ENCODE measurements around the gene ANO9. TPM values are rescaled to one million over a fixed set of nuclear protein-coding genes. Genes with fewer than 3 reads are reported as not detected.

The ANO9 gene
- total and polyA plus RNA-seq, 4 donors, result 0.20 to 0.75 (median 0.40) TPM

DNA sequence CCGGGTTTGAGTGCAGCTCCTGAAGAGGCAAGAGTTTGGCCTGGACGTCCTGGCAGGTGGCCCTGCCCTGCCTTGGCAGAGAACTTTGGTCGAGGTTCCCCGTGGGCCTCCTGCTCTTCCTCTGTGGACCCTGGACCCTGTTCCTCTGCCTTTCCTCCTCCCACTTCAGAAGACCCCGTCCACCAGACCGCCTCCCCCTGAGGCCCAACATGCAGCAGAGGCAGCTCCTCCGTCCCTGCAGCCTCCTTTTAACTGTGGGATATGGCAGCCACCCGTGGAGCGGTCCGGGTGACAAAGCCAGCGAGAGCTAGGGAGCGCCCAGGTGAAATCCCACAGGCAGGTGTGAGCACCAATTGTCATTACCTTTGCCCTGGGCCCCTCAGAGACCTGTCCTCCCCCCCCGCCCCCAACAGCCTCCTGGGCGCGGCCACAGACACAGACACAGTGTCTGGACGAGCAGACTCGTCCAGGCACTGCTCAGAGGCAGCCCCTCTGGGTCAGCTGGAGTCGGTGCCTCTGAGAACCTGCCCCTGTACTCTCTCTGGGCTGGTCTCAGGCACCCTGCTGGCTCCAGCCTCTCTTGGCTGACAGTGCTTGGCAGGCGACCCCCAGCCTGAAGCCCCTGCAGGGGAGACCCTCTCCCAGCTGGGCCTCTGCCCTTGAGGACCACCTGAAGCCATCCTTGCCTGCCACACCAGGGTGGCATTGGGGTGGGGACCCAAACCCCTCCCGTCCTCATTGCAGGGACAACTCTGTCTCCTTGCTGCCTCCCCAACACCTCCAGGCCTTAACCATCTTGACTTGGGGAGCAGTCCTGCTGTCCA, 4.2 kb upstream of the ANO9 start:
- Histone ChIP-seq H3K27ac (ENCODE audit: low read depth in 1 of 2, low read length in 2 of 2) (no peak overlapping the region), H3K4me3 (ENCODE audit: low read depth in 1 of 3, low read length in 3 of 3) (no peak overlapping the region), H3K9ac (ENCODE audit: low read depth in 1 of 2, low read length in 2 of 2) (no peak overlapping the region), H3K4me1 (ENCODE audit: control insufficient read depth in 4 of 4, insufficient read depth in 4 of 4, low read length in 3 of 4) (peaks cover 3 to 32% (median 18%) of the 10 kb centered on the region in 4 donors), H3K27me3 (ENCODE audit: control insufficient read depth in 4 of 4, insufficient read depth in 4 of 4, low read length in 3 of 4) (no peaks in the 10 kb centered on the region), H3K9me3 (ENCODE audit: control insufficient read depth in 4 of 4, low read length in 3 of 4) (no peaks in the 10 kb centered on the region), H3K36me3 (ENCODE audit: control insufficient read depth in 4 of 4, insufficient read depth in 3 of 4, low read depth in 1 of 4, low read length in 3 of 4) (no peaks in the 10 kb centered on the region)
- DNase-seq (ENCODE audit: low spot score), result no peak
- 68% methylated on average over 20 of the region's 20 CpGs for WGBS
- TF ChIP-seq FOXA2 (IDR thresholded peaks at IDR 0.05), result no peak
- TF ChIP-seq HNF4A (conservative IDR thresholded peaks at IDR 0.05), result peak in 1 of 2 donors; percentile 39

DNA sequence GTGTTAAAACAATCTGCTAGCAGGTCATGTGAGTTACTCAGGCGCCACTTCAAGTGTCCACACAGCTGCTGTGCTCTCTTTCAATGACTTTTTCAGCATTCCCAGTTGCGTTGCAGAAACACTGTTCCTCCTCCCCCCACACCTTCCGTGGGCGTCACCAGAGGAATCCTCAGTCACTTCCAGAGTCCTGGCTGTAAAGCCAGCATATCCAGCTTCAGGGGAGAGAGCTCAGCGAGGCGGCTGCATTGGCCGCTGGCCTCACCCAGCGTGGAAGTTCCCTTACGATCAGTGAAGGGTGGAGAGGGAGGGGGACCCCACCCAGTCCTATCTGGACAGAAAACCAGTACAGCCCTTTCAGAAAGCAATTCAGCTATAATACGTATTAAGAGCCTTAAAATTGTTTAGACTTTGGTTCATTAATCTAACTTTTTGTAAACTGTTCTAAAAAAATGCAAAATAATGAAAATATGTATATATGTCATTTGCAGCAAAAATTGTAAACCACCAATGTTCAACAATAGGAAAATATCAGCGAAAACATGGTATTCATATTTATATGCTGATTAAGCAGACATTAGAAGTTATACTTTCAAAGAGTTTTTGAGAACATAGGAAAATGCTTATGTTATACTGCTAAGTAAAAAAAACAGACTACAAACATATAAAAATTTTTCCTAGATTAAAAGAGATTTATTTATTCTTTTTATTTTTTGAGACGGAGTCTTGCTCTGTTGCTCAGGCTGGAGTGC, 2.8 kb upstream of the ANO9 start:
- no peak overlapping the region for H3K27ac ChIP-seq (ENCODE audit: low read depth in 1 of 2, low read length in 2 of 2)
- H3K4me3 ChIP-seq (ENCODE audit: low read depth in 1 of 3, low read length in 3 of 3), result no peak overlapping the region
- no peaks in the 10 kb centered on the region for H3K9me3 ChIP-seq (ENCODE audit: control insufficient read depth in 4 of 4, low read length in 3 of 4)
- H3K27me3 ChIP-seq (ENCODE audit: control insufficient read depth in 4 of 4, insufficient read depth in 4 of 4, low read length in 3 of 4), result no peaks in the 10 kb centered on the region
- TF ChIP-seq RAD21 (IDR thresholded peaks at IDR 0.05) (peak in 1 of 2 donors; percentile 5), GABPA (IDR thresholded peaks at IDR 0.05 in 1 of 2, conservative IDR thresholded peaks at IDR 0.05 in 1 of 2) (no peak)
- H3K36me3 ChIP-seq (ENCODE audit: control insufficient read depth in 4 of 4, insufficient read depth in 3 of 4, low read depth in 1 of 4, low read length in 3 of 4), result no peaks in the 10 kb centered on the region
- WGBS, result 47% methylated on average over 12 of the region's 12 CpGs
- peaks cover 3 to 25% (median 14%) of the 10 kb centered on the region in 4 donors for H3K4me1 ChIP-seq (ENCODE audit: control insufficient read depth in 4 of 4, insufficient read depth in 4 of 4, low read length in 3 of 4)
- DNase-seq (ENCODE audit: low spot score), result no peak
- H3K9ac ChIP-seq (ENCODE audit: low read depth in 1 of 2, low read length in 2 of 2), result peak overlapping the region in 1 of 2 donors; percentile 7

DNA sequence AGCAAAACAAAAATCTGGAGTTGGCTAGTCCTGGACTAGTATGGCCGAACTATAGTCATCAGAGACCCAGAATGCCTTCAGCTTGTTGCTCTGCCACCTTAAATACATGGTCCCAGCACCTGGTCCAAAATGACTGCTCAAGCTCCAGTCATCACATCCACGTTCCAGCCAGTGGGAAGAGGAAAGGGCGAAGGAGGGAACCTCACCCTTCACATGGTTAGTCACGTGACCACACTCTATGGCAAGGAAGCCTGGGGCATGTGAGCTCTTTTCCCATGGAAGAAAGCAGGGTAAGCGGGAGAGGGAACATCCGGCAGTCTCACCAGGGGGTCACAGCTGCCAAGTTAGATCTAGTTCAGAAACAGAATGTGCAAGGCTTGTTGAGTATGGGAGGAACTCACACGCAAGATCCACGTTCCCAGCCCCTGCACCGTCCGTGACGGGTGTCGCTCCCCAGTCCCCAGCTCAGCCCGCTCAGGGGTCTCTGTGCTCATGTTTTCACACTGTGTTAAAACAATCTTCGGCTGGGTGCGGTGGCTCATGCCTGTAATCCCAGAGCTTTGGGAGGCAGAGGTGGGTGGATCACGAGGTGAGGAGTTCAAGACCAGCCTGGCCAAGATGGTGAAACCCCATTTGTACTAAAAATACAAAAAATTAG, 1.9 kb upstream of the ANO9 start:
- Histone ChIP-seq H3K27me3 (ENCODE audit: control insufficient read depth in 4 of 4, insufficient read depth in 4 of 4, low read length in 3 of 4) (no peaks in the 10 kb centered on the region), H3K4me1 (ENCODE audit: control insufficient read depth in 4 of 4, insufficient read depth in 4 of 4, low read length in 3 of 4) (peaks cover 0 to 18% (median 7%) of the 10 kb centered on the region in 4 donors), H3K36me3 (ENCODE audit: control insufficient read depth in 4 of 4, insufficient read depth in 3 of 4, low read depth in 1 of 4, low read length in 3 of 4) (no peaks in the 10 kb centered on the region), H3K4me3 (ENCODE audit: low read depth in 1 of 3, low read length in 3 of 3) (no peak overlapping the region), H3K9ac (ENCODE audit: low read depth in 1 of 2, low read length in 2 of 2) (no peak overlapping the region), H3K27ac (ENCODE audit: low read depth in 1 of 2, low read length in 2 of 2) (no peak overlapping the region), H3K9me3 (ENCODE audit: control insufficient read depth in 4 of 4, low read length in 3 of 4) (no peaks in the 10 kb centered on the region)
- no peak for TF ChIP-seq REST (IDR thresholded peaks at IDR 0.05)
- TF ChIP-seq ATF3 (IDR thresholded peaks at IDR 0.05), result no peak
- TF ChIP-seq JUND (IDR thresholded peaks at IDR 0.05), result no peak
- TF ChIP-seq TAF1 (conservative IDR thresholded peaks at IDR 0.05), result no peak
- no peak for TF ChIP-seq SP1 (IDR thresholded peaks at IDR 0.05)
- no peak for TF ChIP-seq HNF4G (IDR thresholded peaks at IDR 0.05)
- no peak for TF ChIP-seq CTCF (IDR thresholded peaks at IDR 0.05; ENCODE audit: low read depth, low read length, missing input control)
- TF ChIP-seq RAD21 (IDR thresholded peaks at IDR 0.05), result no peak
- TF ChIP-seq HNF4A (conservative IDR thresholded peaks at IDR 0.05), result no peak
- no peak for TF ChIP-seq YY1 (IDR thresholded peaks at IDR 0.05)
- TF ChIP-seq FOXA1 (IDR thresholded peaks at IDR 0.05), result no peak
- TF ChIP-seq MAX (IDR thresholded peaks at IDR 0.05), result no peak
- TF ChIP-seq FOXA2 (IDR thresholded peaks at IDR 0.05), result no peak
- no peak for TF ChIP-seq GABPA (IDR thresholded peaks at IDR 0.05 in 1 of 2, conservative IDR thresholded peaks at IDR 0.05 in 1 of 2)
- TF ChIP-seq EGR1 (IDR thresholded peaks at IDR 0.05; ENCODE audit: low read depth in 2 of 2), result no peak
- no peak for TF ChIP-seq RXRA (IDR thresholded peaks at IDR 0.05)
- TF ChIP-seq, protein P1, sequence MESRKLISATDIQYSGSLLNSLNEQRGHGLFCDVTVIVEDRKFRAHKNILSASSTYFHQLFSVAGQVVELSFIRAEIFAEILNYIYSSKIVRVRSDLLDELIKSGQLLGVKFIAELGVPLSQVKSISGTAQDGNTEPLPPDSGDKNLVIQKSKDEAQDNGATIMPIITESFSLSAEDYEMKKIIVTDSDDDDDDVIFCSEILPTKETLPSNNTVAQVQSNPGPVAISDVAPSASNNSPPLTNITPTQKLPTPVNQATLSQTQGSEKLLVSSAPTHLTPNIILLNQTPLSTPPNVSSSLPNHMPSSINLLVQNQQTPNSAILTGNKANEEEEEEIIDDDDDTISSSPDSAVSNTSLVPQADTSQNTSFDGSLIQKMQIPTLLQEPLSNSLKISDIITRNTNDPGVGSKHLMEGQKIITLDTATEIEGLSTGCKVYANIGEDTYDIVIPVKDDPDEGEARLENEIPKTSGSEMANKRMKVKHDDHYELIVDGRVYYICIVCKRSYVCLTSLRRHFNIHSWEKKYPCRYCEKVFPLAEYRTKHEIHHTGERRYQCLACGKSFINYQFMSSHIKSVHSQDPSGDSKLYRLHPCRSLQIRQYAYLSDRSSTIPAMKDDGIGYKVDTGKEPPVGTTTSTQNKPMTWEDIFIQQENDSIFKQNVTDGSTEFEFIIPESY (IDR thresholded peaks at IDR 0.05), result no peak
- no peak for DNase-seq (ENCODE audit: low spot score)
- WGBS, result 78% methylated on average over 16 of the region's 16 CpGs

Measured in liver (tissue), 9 donors.